Epithelial cell of esophagus (primary cell): ENCODE measurements around the gene FBF1.

Experiments
- DNase-seq: peaks from one replicate; pipeline ENCODE4 v3.0.0; 2010; ENCODE audit warnings: low read depth
- H3K4me3 ChIP-seq: 2 replicates; pipeline ENCODE4 v1.5.1; 2011; ENCODE audit warnings: mild to moderate bottlenecking, low read length, control low read depth
- TF ChIP-seq, protein P1 (sequence below): IDR thresholded peaks from 2 replicates; pipeline ENCODE4 v1.5.1; 2011; ENCODE audit warnings: low read depth, mild to moderate bottlenecking, low read length, control low read depth, inconsistent platforms; ENCODE audit not compliant: insufficient read depth; ENCODE audit errors: missing control alignments

FBF1 gene

GRCh38 chr17:75922173-75922961, 18.5 kb downstream of the FBF1 start:
- TF ChIP-seq, protein P1, sequence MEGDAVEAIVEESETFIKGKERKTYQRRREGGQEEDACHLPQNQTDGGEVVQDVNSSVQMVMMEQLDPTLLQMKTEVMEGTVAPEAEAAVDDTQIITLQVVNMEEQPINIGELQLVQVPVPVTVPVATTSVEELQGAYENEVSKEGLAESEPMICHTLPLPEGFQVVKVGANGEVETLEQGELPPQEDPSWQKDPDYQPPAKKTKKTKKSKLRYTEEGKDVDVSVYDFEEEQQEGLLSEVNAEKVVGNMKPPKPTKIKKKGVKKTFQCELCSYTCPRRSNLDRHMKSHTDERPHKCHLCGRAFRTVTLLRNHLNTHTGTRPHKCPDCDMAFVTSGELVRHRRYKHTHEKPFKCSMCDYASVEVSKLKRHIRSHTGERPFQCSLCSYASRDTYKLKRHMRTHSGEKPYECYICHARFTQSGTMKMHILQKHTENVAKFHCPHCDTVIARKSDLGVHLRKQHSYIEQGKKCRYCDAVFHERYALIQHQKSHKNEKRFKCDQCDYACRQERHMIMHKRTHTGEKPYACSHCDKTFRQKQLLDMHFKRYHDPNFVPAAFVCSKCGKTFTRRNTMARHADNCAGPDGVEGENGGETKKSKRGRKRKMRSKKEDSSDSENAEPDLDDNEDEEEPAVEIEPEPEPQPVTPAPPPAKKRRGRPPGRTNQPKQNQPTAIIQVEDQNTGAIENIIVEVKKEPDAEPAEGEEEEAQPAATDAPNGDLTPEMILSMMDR = no peak
- no peak for DNase-seq
- H3K4me3 ChIP-seq = no peak overlapping the region

DNA sequence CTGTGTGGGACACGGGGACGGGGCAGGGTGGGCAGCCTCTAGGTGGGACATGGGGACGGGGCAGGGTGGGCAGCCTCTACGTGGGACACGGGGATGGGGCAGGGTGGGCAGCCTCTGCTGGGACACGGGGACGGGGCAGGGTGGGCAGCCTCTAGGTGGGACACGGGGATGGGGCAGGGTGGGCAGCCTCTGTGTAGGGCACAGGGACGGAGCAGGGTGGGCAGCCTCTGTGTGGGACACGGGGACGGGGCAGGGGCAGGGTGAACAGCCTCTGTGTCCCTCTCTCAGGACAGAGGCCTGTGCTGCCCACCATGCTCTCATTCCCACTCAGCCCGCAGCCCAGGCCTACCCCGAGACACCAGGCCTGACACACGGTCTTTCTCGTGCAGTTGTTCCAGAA, 19.2 kb downstream of the FBF1 start:
- H3K4me3 ChIP-seq = no peak overlapping the region
- DNase-seq = no peak
- TF ChIP-seq, protein P1 = no peak

GRCh38 chr17:75920045-75920560, 20.7 kb downstream of the FBF1 start:
- TF ChIP-seq, protein P1 = no peak
- no peak overlapping the region for H3K4me3 ChIP-seq
- DNase-seq = no peak

- TF ChIP-seq, protein P1 = no peak
- no peak for DNase-seq
- H3K4me3 ChIP-seq = no peak overlapping the region
Observed at GRCh38 chr17:75919611-75920010, 21.2 kb downstream of the FBF1 start.

- TF ChIP-seq, protein P1 = no peak
- no peak for DNase-seq
- no peak overlapping the region for H3K4me3 ChIP-seq
Observed at GRCh38 chr17:75917917-75918445, 22.9 kb downstream of the FBF1 start.

- TF ChIP-seq, protein P1 = no peak
- no peak overlapping the region for H3K4me3 ChIP-seq
- no peak for DNase-seq
Observed at GRCh38 chr17:75917141-75917916, 23.5 kb downstream of the FBF1 start.
